Upper lobe of left lung (tissue), 4 donors: Measurements from ENCODE around the gene RACGAP1.
A peak's percentile ranks its signal among the peaks of the same experiment; 100 is the strongest.

Experiments used
- CTCF ChIP-seq, 6 experiments: fragments of 450-650 bp in 4 of 6; fragments of 200-600 bp in 2 of 6; sonication (generic) in 2 of 6; IDR thresholded peaks; one replicate each; pipeline ENCODE4 v1.5.1; 2016 to 2019; ENCODE audit warnings: antibody characterized with exemption in 6 of 6
- POLR2A ChIP-seq, 4 donors: fragments of 450-650 bp; IDR thresholded peaks; one replicate each; pipeline ENCODE4 v1.5.1; 2016 to 2017; ENCODE audit warnings: antibody characterized with exemption in 4 of 4, mild to moderate bottlenecking in 2 of 4

GRCh38 chr12:50025187-50026059, at the start of gene RACGAP1:
- TF ChIP-seq CTCF (IDR thresholded peaks at IDR 0.05), result no peak
- peak in 1 of 4 donors; percentile 66 for TF ChIP-seq POLR2A (IDR thresholded peaks at IDR 0.05)
